Motor neuron (in vitro differentiated cells): ENCODE results near the gene GPR42. TPM values are rescaled to one million over a fixed set of nuclear protein-coding genes. Genes with fewer than 3 reads are reported as not detected.

Experiments
- ATAC-seq, 8 experiments: fragments of 200-7000 bp; cut with Tn5 transposase; replicated peaks in 6 of 8; 2 replicates each; pipeline ENCODE4 v1.8.0; 2021; ENCODE audit warnings: mild to moderate bottlenecking in 8 of 8, moderate library complexity in 8 of 8
- H3K27ac ChIP-seq, 2 donors: fragments of 250-450 bp; sonication (Bioruptor Pico); 2 replicates each; pipeline ENCODE4 v1.9.0; 2021; ENCODE audit warnings: antibody characterized with exemption in 2 of 2, mild to moderate bottlenecking in 2 of 2, moderate library complexity in 1 of 2
- H3K4me1 ChIP-seq, 2 donors: fragments of 250-450 bp; sonication (Bioruptor Pico); replicated peaks in 1 of 2; 2 replicates each; pipeline ENCODE4 v1.6.1; 2021; ENCODE audit warnings: antibody characterized with exemption in 2 of 2, mild to moderate bottlenecking in 2 of 2, moderate library complexity in 1 of 2
- H3K4me3 ChIP-seq, 5 donors: fragments of 250-450 bp; sonication (Bioruptor Pico); 2 replicates each; pipeline ENCODE4 v1.9.0; 2021; ENCODE audit warnings: antibody characterized with exemption in 5 of 5, mild to moderate bottlenecking in 5 of 5, moderate library complexity in 4 of 5
- WGBS, 10 experiments: fragments of 450-650 bp; shearing (Covaris generic); methylation state at CpG; one replicate each; pipeline ENCODE4 v1.0.0; 2022; 5-methylcytosine and 5-hydroxymethylcytosine counted together
- in situ Hi-C, 9 experiments: fragments of 400-800 bp; cut with MboI; loops; one replicate each; pipeline ENCODE4 v1.15.0; 2021; ENCODE audit warnings: low sequenced_read_pairs in 9 of 9, low pct_unique_long_range_greater_than_20kb in 2 of 9; ENCODE audit not compliant: unreplicated experiment in 9 of 9
- total RNA-seq, 8 experiments: library from RNA; unstranded; fragments of 300-600 nt; gene quantifications; 2 replicates each; pipeline versions ENCODE4 v1.2.3 to v1.2.4, GENCODE V29; 2022

The GPR42 gene
- total RNA-seq, 8 experiments from 2014 or later: 0.08 to 0.33 (median 0.15) TPM; not detected in 5

DNA sequence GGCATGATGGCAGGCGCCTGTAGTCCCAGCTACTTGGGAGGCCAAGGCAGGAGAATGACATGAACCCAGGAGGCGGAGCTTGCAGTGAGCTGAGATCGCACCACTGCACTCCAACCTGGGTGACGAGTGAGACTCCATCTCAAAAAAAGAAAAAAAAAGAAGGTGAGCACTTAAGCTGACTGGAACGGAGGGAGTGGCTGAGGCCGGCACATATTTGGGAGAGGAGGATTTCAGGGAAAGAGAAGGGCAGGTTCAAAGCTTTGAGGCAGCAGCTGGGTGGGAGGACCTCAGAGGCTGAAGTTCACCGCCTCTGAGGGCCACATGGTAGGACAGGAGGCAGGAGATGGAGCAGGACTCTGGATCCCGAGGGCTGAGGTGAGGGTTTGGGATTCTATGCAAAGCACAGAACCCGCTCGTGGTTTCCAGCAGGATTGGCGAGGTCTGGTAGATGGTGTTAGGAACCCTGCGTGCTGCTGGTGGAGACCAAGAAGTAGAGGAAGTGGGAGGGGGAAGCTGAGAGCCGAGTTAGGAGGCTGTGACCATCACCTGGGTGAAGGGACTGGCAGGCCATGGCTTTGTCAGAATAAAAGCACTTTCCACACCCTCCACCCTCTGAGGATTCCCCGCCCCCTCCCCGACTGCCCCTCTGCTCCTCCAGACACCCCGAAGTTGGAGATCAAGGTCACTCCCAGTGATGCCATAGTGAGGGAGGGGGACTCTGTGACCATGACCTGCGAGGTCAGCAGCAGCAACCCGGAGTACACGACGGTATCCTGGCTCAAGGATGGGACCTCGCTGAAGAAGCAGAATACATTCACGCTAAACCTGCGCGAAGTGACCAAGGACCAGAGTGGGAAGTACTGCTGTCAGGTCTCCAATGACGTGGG is 33.5 kb upstream of the GPR42 start:
- WGBS, 10 experiments: 48 to 93% (median 88%) methylated on average over 3 to 9 of the region's 25 CpGs; no CpG with 5 or more reads in 2 of the 10 experiments
- no peak for ATAC-seq
- Histone ChIP-seq H3K4me1 (no peaks in the 10 kb centered on the region), H3K27ac (no peak overlapping the region), H3K4me3 (no peak overlapping the region)
- in situ Hi-C loops: no loop called here

DNA sequence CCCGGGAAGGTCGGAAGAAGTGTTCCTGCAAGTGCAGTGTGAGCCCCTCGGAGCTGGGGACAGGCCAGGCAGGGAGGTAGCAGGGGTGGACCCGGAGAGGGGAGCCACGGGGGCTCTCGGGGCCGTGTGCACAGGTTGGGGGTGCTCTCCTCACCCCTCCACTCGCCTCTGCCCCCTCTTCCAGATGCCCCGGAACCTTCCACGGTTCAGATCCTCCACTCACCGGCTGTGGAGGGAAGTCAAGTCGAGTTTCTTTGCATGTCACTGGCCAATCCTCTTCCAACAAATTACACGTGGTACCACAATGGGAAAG is 32.9 kb upstream of the GPR42 start:
- 0 to 100% (median 50%) methylated on average over 1 to 6 of the region's 13 CpGs; no CpG with 5 or more reads in 5 of the 10 experiments for WGBS, 10 experiments
- H3K27ac ChIP-seq: no peak overlapping the region
- ATAC-seq: no peak
- no peak overlapping the region for H3K4me3 ChIP-seq
- no peaks in the 10 kb centered on the region for H3K4me1 ChIP-seq
- in situ Hi-C loops: no loop called here

DNA sequence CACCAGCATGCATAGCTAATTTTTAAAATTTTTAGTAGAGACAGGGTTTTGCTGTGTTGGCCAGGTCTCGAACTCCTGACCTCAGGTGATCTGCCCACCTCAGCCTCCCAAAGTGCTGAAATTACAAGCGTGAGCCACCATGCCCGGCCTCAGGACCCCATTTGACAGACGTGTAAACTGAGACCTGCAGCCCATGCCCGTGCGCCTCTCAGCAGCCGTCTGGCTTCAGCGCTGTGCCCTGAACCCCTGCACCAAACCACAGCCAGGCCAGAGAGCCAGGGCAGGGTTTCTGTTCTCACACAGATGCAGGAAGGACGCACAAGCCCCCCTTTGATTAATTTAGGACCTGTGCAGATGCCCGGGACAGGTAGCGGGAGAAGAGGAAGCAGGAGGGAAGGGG is 30.4 kb upstream of the GPR42 start:
- 50 to 80% (median 80%) methylated on average over 1 of the region's 11 CpGs; no CpG with 5 or more reads in 7 of the 10 experiments for WGBS, 10 experiments
- ATAC-seq: no peak
- Histone ChIP-seq H3K4me3 (no peak overlapping the region), H3K27ac (no peak overlapping the region), H3K4me1 (no peaks in the 10 kb centered on the region)
- in situ Hi-C loops: loop anchor here in 1 of 9 experiments (10.0 kb wide), 1 partner anchor 154 kb away; the partner anchor contains the start of gene KRTDAP

DNA sequence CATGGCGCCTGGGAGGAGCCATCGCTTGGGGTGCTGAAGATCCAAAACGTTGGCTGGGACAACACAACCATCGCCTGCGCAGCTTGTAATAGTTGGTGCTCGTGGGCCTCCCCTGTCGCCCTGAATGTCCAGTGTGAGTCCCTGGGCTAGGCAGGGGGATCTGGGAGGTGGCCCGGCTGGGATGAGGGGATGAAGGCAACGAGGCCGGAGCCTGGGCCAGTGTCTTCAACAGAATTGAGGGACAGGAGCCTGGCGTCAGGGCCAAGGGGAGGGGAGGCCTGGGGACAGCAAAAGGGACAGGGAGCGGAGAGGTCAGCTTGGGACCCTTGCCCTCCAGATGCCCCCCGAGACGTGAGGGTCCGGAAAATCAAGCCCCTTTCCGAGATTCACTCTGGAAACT is 29.9 kb upstream of the GPR42 start:
- H3K27ac ChIP-seq: no peak overlapping the region
- in situ Hi-C loops: loop anchor here in 1 of 9 experiments (10.0 kb wide), 1 partner anchor 154 kb away; the partner anchor contains the start of gene KRTDAP
- no peak overlapping the region for H3K4me3 ChIP-seq
- H3K4me1 ChIP-seq: no peaks in the 10 kb centered on the region
- ATAC-seq: no peak
- WGBS, 10 experiments: 47 to 100% (median 86%) methylated on average over 1 to 5 of the region's 16 CpGs; no CpG with 5 or more reads in 5 of the 10 experiments

DNA sequence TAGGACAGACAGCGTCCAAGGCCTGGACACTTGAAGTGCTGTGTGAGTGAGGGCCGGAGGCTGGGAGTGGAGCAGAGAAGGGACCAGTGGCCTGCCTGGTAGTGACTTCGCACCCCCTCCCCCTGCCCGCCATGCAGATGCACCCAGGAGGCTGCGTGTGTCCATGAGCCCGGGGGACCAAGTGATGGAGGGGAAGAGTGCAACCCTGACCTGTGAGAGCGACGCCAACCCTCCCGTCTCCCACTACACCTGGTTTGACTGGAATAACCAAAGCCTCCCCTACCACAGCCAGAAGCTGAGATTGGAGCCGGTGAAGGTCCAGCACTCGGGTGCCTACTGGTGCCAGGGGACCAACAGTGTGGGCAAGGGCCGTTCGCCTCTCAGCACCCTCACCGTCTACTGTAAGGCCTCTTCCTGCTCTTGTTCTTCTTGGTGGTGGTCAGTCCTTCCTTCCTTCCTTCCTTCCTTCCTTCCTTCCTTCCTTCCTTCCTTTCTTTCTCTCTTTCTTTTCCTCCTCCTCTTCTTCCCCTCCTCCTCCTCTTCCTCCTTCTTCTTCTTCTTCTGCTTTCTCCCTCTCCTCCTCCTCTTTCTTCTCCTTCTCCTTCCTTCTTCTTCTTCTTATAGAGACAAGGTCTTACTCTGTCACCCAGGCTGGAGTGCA is 29.2 kb upstream of the GPR42 start:
- Histone ChIP-seq H3K4me1 (no peaks in the 10 kb centered on the region), H3K4me3 (no peak overlapping the region), H3K27ac (no peak overlapping the region)
- ATAC-seq: no peak
- WGBS, 10 experiments: 6 to 94% (median 67%) methylated on average over 3 to 5 of the region's 14 CpGs; no CpG with 5 or more reads in 3 of the 10 experiments
- in situ Hi-C loops: loop anchor here in 1 of 9 experiments (10.0 kb wide), 1 partner anchor 153 kb away; the partner anchor contains the start of gene KRTDAP

DNA sequence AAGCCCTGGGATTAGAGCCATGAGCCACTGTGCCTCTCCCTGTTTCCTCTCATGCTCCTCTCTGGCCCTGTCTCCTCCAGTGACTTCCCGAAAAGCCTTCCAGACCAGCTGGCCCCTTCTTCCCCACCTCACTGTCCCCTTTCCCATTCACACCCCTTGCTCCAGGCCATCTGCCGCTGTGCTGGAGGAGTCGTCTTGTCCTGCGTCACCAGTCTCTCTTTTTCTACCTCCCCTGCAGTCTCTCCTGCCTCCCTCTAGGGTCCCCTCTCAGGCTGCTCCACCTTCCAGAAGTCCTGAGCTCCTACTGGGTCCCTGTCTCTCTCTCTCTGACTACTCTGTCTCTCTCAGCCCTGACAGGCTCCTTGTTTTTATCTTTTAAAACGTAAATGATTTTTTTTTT is 28.4 kb upstream of the GPR42 start:
- in situ Hi-C loops: loop anchor here in 1 of 9 experiments (10.0 kb wide), 1 partner anchor 152 kb away; the partner anchor contains the start of gene KRTDAP
- H3K27ac ChIP-seq: no peak overlapping the region
- no peak overlapping the region for H3K4me3 ChIP-seq
- ATAC-seq: peak in 3 of 8 experiments; percentile 47 to 65 (median 56)
- WGBS, 10 experiments: 0 to 80% (median 44%) methylated on average over 1 to 4 of the region's 5 CpGs; no CpG with 5 or more reads in 4 of the 10 experiments
- H3K4me1 ChIP-seq: no peaks in the 10 kb centered on the region

DNA sequence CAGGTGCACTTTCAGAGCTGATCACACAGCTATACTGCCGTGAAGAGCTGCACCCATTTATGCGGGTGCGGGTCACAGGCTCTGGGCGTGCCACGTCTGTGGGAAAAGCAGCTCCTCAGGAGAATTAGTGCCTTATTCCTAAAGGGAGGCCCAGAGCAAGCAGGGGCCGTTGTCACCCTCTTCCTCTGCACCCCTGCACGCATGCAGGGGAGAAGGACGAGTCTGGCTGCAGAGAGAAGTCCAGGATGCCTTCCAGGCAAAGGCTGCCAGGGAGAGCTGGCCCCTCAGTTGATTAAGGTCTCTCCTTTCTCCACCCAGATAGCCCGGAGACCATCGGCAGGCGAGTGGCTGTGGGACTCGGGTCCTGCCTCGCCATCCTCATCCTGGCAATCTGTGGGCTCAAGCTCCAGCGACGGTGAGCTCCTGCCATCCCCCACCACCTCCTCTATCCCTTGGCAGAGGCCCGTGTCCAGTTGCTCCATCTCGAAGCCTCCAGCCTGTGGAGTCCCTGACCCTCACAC is 26.3 kb upstream of the GPR42 start:
- H3K27ac ChIP-seq: no peak overlapping the region
- no peaks in the 10 kb centered on the region for H3K4me1 ChIP-seq
- peak in 1 of 8 experiments; percentile 60 for ATAC-seq
- 38 to 100% (median 81%) methylated on average over 1 to 11 of the region's 17 CpGs; no CpG with 5 or more reads in 2 of the 10 experiments for WGBS, 10 experiments
- in situ Hi-C loops: loop anchor here in 1 of 9 experiments (10.0 kb wide), 1 partner anchor 150 kb away; the partner anchor contains the start of gene KRTDAP
- no peak overlapping the region for H3K4me3 ChIP-seq

DNA sequence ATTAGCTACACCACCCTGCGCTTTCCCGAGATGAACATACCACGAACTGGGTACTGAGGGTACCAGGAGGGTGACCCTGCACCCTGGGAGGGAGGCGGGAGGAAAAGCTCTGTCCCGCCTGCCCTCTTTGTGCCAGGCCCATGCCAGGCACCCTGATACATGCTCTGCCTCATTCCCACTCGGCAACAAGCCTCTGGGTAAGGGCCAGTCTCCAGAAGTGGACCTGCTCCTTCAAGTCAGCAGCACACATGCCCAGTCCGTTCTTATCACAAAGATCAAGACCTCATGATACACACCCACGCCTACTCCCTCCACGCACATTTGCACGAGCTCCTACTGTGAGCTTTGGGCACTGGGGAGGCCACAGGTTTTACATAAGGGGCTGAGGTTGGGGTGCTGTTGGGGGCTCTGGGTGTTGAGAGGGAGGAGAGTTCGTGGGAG is 25.2 kb upstream of the GPR42 start:
- Histone ChIP-seq H3K4me3 (no peak overlapping the region), H3K27ac (no peak overlapping the region), H3K4me1 (no peaks in the 10 kb centered on the region)
- WGBS, 10 experiments: 10 to 80% (median 70%) methylated on average over 1 to 4 of the region's 11 CpGs; no CpG with 5 or more reads in 4 of the 10 experiments
- in situ Hi-C loops: loop anchor here in 1 of 9 experiments (10.0 kb wide), 1 partner anchor 149 kb away; the partner anchor contains the start of gene KRTDAP
- no peak for ATAC-seq

DNA sequence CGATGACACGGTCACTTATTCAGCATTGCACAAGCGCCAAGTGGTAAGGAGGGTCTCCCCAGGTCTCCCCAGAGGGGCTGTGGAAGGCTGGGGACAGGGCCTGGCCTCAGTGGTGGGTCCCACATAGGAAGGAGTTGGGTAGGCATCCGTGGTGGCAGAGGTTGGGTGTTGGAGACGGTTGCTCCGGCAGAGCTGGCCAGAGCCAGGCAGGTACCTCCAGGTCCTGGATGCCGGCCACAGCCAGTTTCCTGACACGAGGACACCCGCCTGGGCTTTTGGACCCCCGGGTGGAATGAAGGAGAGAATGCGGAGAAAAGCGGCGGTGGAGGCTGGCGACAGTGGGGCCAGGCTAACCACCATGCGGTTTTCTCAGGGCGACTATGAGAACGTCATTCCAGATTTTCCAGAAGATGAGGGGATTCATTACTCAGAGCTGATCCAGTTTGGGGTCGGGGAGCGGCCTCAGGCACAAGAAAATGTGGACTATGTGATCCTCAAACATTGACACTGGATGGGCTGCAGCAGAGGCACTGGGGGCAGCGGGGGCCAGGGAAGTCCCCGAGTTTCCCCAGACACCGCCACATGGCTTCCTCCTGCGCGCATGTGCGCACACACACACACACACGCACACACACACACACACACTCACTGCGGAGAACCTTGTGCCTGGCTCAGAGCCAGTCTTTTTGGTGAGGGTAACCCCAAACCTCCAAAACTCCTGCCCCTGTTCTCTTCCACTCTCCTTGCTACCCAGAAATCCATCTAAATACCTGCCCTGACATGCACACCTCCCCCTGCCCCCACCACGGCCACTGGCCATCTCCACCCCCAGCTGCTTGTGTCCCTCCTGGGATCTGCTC is 24.4 kb upstream of the GPR42 start:
- no peaks in the 10 kb centered on the region for H3K4me1 ChIP-seq
- ATAC-seq: no peak
- no peak overlapping the region for H3K4me3 ChIP-seq
- no peak overlapping the region for H3K27ac ChIP-seq
- in situ Hi-C loops: loop anchor here in 1 of 9 experiments (10.0 kb wide), 1 partner anchor 148 kb away; the partner anchor contains the start of gene KRTDAP
- WGBS, 10 experiments: 40 to 90% (median 65%) methylated on average over 1 to 5 of the region's 28 CpGs; no CpG with 5 or more reads in 4 of the 10 experiments

DNA sequence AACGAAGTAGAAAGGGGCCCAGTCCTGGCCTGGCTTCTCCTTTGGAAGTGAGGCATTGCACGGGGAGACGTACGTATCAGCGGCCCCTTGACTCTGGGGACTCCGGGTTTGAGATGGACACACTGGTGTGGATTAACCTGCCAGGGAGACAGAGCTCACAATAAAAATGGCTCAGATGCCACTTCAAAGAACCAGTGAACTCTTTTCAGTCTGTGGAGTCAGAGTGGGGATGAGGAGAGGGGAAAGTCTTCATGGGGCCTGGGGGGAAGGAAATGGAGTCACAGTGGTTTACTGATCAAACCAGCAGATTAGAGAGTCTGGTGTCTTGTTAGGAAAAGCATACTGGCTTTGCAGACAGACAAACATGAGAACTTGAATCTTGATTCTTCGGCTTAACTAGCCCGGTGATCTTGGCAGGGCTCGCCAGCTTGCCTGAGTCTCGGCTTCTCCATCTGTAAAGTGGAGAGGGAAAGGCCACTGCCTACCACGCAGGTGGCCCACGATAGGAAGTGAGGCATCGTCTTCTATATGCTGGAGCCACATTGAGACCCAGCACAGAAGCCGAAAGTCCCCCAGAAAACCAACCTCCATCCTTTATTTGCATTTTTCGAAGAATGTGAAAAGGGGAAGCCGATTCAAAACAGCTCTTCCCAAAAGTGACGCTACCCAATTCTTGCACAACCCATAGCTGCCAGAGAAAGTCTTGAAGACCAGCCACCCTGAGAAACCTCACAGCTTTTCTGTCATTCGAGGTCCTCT is 23.5 kb upstream of the GPR42 start, which contains the start of gene FFAR1:
Gene FFAR1 (plus strand): TSS at position 732 of the 759 bp plus-strand sequence. CDS start 3,650 bp downstream, outside the sequence.
- ATAC-seq: no peak
- H3K4me1 ChIP-seq: no peaks in the 10 kb centered on the region
- H3K27ac ChIP-seq: no peak within 1 kb of the TSS
- H3K4me3 ChIP-seq: no peak within 1 kb of the TSS
- in situ Hi-C loops: loop anchor here in 1 of 9 experiments (10.0 kb wide), 1 partner anchor 147 kb away; the partner anchor contains the start of gene KRTDAP
- WGBS, 10 experiments: 30 to 82% (median 70%) methylated on average over 2 to 11 of the region's 18 CpGs; no CpG with 5 or more reads in 1 of the 10 experiments

DNA sequence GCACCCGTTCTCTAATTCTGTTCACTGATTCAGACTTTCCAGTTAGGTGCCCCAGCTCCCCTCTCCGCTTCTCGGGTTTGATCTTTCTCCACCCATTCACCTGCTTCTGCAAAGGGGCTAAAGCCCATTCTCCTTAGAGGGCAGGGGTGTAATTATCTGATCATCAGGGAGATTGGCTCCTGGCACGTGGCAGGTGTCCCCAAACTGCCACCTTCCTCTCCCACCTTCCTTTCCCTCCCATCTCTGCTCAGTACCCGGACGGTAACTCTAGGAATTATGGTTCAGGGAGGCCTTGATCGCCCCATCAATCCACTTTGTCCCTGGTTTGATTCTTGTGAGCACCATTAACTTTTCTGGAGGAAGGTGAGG is 23.0 kb upstream of the GPR42 start:
- H3K27ac ChIP-seq: no peak overlapping the region
- H3K4me3 ChIP-seq: no peak overlapping the region
- no peaks in the 10 kb centered on the region for H3K4me1 ChIP-seq
- 40 to 83% (median 76%) methylated on average over 1 to 7 of the region's 7 CpGs; no CpG with 5 or more reads in 2 of the 10 experiments for WGBS, 10 experiments
- in situ Hi-C loops: loop anchor here in 1 of 9 experiments (10.0 kb wide), 1 partner anchor 147 kb away; the partner anchor contains the start of gene KRTDAP
- ATAC-seq: no peak
